ENCODE results near the gene LIG3.
"Not testable (repeated sequence)": the region's sequence is repeated elsewhere in the genome, so short reads cannot be mapped to it uniquely, and the experiment has no call there.

LIG3 gene

GRCh38 chr17:35041390-35041789, 61.1 kb downstream of the LIG3 start:
- no peak for DNase-seq (ENCODE audit: low read depth)

- no peak for DNase-seq (ENCODE audit: low read depth)
These were observed 63.9 kb downstream of the LIG3 start for GRCh38 chr17:35044181-35044580.

GRCh38 chr17:35045458-35045979, 65.2 kb downstream of the LIG3 start:
- not testable (repeated sequence) for DNase-seq (ENCODE audit: low read depth)

- no peak for DNase-seq (ENCODE audit: low read depth)
These were observed 65.9 kb downstream of the LIG3 start for GRCh38 chr17:35046245-35046644.

GRCh38 chr17:35046740-35047283, 66.5 kb downstream of the LIG3 start:
- peak; percentile 63 for DNase-seq (ENCODE audit: low read depth)

GRCh38 chr17:35048685-35049379, 68.5 kb downstream of the LIG3 start:
- no peak for DNase-seq (ENCODE audit: low read depth)

- no peak for DNase-seq (ENCODE audit: low read depth)
These were observed 69.9 kb downstream of the LIG3 start for GRCh38 chr17:35050170-35050569.

GRCh38 chr17:35051183-35051578, 70.9 kb downstream of the LIG3 start:
- no peak for DNase-seq (ENCODE audit: low read depth)

GRCh38 chr17:35051579-35052240, 71.4 kb downstream of the LIG3 start:
- DNase-seq (ENCODE audit: low read depth): no peak

GRCh38 chr17:35052241-35052610, 71.9 kb downstream of the LIG3 start:
- no peak for DNase-seq (ENCODE audit: low read depth)

- DNase-seq (ENCODE audit: low read depth): no peak
These were observed 72.5 kb downstream of the LIG3 start for GRCh38 chr17:35052780-35053179.

GRCh38 chr17:35053204-35053603, 72.9 kb downstream of the LIG3 start:
- no peak for DNase-seq (ENCODE audit: low read depth)

- no peak for DNase-seq (ENCODE audit: low read depth)
These were observed 75.7 kb downstream of the LIG3 start for GRCh38 chr17:35056013-35056412.

- DNase-seq (ENCODE audit: low read depth): no peak
These were observed 77.1 kb downstream of the LIG3 start for GRCh38 chr17:35057332-35057915.

All from activated T-cell treated with anti-CD3 and anti-CD28 coated beads for 24 hours (primary cell).